ENCODE data around the gene SLC39A2. TPM values are rescaled to one million over a fixed set of nuclear protein-coding genes. Genes with fewer than 3 reads are reported as not detected.
"Not testable (repeated sequence)": the region's sequence is repeated elsewhere in the genome, so short reads cannot be mapped to it uniquely, and the experiment has no call there.

Gene SLC39A2
- polyA plus RNA-seq, 3 donors: 1.2 to 2.4 (median 2.2) TPM

DNA sequence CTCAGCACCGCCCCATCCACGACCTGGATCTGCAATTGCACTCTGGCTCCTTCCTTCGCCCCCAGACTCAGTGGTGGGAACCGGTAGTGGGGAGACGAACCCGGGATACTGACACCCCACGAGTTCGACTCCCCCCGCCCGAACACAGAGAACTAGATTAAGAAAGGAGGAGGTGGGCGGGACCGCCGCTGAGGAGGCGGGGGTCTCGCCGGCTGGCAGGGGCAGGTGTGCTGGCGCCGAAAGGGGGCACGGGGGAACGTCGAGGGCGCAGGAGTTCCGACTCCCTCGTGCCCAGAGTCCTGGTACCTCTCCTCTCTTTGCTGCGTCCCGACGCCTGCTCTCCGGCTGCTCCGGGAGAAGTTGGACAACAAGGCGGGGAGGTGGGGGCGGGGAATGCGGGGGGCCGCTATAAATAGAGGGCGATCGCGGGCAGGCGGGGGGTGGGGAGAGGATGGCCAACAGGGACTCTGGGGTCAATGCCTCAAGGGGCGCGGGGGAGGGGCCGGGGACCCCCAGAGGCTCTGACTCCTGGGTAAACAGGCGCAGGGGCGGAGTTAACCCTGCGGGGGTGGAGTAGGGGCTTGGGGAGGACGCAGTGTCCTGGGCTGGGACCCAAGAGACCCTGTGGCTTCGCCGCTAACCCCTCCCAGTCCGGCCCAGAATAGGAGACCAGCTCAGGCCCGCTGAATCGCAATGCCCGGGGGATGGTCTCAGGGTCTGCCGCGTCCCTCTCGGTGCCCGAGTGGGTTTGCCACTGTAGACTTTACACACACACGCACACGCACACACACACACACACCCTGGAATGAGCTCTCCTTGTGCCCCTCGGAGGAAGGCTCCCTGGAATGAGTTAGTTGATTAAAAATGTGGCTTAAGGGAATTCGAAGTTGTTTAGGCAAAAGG, 26.5 kb downstream of the SLC39A2 start:
- peak; percentile 46 for DNase-seq

DNA sequence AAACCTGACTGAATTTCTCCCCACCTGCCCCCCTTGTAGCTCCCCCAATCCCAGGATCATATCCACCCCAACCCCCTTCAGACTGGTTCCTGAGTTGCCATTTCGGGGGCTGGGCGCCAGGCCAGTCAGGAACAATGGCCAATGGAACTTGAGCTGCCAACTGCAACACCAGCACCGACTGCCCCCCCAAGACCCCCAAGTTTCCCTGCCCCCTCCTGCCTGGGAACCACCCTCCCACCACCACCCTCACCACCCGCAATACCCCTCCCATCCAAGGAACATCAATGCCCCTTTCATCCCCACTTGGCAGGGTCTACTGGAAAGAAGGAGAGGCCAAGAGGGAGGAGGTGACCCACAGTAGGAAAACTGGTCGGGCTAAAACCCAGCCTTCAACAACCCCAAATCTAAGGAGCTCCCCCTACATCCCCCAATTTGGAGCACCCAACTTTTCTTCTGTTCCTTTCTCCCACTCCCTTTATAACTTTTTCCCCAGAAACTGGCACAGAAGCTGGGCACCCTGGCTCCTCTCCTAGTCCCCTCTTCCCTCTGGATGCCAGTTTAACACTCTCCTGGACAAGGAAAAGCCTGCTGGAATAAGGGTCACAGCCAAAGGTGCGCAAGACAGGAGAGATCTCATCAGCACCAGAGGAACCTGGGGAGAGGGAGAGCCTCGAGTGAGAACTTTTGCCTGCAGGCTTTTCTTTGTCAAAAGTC, 27.3 kb downstream of the SLC39A2 start:
- DNase-seq: no peak

DNA sequence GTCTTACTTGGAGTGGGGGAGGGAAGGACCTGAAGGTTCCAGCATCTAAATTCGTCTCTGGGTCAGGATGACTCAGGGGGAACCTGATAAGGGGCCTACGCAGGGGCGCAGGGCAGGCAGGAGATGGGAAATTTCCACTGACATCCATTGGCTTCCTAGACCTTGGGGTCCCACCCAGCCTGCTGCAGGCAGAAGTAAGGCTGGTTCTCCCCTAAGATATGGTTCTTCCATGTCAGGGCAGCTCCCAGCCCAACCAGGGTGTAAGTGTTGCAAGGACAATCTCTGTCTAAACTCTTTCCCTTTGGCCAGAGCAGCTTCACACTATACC, 27.9 kb downstream of the SLC39A2 start:
- DNase-seq: no peak

DNA sequence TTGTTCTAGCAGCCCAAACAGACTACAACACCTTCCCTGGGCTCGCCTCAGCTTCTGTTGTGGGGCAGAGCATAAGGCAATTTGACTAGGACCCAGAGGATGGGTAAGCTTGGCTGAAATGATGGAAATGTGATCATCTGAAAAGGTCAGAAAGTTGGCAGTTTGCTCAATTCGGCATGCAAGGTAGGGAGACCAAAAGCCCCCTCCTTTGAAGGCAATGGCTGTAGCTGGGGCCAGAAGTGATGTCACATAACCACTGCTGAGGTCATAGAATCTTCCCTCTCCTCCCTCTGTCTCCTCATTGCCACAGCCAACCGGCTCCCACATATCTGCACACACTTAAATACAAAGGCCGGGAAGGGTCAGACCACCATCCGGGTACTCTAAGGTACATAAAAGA, 30.8 kb downstream of the SLC39A2 start, which contains the start of gene TPPP2:
TPPP2 (plus strand) TSS at position 301 of the 400 bp plus-strand sequence. CDS start 365 bp downstream, outside the sequence.
- DNase-seq: no peak

DNA sequence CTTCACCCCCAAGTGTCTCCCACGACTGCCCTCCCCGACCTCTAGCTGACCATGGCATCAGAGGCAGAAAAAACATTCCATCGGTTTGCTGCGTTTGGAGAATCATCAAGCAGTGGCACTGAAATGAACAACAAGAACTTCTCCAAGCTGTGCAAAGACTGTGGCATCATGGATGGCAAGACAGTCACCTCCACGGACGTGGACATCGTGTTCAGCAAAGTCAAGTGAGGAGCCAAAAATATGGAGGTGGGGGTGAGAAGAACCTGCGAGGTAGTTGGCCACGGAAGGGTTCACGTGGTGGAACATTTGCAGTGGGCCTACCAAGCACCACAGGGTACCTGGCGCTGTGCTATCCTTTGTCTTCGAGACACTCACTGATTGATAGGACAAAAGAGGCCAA, 31.4 kb downstream of the SLC39A2 start:
- DNase-seq: no peak

DNA sequence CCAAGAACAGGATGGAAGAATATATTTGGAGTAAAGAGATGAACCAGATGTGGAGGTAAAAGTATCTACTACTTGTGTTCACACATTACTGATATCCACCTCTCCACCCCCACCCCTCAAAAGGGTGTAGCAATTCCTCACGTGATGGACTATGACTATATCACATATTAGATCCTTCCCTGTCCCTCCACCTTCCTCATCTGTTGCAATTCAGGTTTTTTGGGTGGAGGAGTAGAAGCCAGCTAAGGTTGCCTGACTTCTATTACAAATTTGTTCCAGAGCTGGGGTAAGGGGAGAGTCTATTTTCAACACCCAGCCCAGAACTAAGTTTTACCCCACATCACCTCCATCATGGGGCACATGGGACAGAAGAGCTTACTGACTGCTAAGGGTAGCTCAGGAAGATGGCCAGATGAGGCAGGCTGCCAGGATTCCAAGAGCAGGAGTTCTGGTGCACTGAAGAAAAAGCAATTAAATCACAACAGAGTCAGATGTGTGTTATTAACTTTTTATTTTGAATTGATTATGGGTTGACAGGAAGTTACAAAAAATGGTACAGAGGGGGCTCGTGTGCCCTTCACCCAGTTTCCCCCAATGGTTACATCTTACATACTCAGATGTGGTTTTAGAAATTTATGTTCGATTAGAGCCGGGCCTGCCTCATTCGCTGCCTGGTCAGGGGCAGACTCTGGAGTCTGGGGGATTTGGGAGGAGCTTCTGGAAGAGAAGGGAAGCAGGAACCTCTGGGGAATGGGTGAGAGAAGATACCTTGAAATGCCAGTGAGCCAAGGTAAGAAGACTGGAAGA, 33.4 kb downstream of the SLC39A2 start:
- no peak for DNase-seq

DNA sequence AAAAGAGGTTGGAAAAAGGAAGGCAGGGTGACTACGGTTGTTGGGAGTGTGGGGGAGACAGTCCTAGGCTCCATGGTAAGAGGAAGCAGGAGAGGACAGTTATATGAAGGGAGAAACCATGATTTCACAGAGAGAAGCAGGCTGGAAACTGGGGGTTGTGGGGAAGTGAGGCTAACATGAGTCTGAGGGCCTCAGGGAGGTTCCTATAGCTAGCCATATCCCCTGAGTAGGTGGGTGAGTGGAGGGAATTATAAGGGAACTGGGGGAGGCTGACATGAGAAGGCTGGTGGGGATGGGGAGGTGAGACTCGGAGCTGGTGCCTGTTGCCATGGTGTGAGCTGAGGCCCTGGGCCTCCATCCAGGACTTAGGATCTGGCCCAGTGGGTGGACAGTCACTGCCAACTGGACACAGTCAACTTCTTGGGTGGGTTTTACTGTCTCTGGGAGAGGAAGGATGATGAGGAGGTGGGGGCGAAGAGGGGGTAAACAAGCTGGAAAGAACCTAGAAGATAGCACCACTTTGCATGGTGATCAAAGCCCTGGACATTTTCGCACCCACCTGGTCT, 34.1 kb downstream of the SLC39A2 start:
- DNase-seq: no peak

DNA sequence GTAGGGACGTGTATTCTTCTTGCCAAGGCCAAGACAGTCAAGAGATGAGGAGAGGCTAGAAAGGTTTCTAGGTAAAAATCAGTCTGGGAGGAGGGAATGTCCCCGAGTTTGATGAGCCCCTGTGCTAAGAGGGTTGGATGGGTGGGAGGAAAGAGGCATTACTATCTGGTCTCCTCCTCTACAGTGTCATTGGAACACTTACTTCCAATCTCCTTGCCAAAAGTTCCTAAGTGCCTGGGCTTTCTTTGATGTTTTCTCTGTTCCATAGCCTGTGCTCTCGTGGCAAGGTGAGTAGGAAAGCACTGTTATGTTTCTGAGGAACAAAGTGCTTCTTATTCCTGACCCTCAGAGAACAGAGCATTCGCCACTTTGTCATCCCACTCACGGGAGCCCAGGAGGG, 35.6 kb downstream of the SLC39A2 start, which contains the start of gene RNASE13:
RNASE13 (minus strand) TSS at position 101 of the 400 bp plus-strand sequence. CDS start 519 bp downstream, outside the sequence.
- no peak for DNase-seq

DNA sequence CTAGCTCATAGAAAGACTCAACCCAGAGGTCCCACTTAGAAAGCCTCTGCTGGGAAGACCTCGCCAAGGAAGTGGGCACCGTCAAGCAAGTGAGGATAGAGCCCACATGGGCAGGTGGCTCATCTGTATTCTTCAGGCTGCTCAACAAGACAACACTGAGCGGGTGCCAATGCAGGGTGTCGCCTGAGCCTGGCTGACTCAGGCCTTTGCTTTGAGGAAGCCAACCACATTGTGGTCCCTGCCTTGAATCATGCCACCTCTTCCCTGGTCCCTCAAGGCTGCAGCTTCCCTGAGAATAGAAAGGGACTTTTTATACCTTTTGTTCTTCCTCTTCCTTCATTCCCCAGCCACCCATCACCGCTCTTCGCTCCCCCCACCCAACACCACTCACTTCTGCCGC, 37.7 kb downstream of the SLC39A2 start:
- no peak for DNase-seq

DNA sequence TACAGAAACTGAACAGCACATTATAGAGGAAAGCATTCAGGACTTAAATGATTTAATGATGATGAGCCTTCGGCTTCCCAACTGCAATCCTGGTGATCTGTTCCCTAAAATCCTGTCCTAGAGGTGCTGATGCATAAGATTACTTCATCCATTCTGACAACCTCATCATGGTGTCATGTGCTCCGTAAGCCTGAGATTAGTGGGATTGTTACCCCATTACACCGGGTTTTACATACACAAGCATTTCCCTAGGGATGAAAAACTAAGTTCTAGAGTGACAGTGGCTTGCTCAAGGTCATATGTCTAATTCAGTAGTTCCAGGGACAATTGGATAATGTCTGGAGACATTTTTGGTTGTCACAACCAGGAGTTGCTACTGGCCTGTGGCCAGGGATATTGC, 38.1 kb downstream of the SLC39A2 start:
- no peak for DNase-seq

DNA sequence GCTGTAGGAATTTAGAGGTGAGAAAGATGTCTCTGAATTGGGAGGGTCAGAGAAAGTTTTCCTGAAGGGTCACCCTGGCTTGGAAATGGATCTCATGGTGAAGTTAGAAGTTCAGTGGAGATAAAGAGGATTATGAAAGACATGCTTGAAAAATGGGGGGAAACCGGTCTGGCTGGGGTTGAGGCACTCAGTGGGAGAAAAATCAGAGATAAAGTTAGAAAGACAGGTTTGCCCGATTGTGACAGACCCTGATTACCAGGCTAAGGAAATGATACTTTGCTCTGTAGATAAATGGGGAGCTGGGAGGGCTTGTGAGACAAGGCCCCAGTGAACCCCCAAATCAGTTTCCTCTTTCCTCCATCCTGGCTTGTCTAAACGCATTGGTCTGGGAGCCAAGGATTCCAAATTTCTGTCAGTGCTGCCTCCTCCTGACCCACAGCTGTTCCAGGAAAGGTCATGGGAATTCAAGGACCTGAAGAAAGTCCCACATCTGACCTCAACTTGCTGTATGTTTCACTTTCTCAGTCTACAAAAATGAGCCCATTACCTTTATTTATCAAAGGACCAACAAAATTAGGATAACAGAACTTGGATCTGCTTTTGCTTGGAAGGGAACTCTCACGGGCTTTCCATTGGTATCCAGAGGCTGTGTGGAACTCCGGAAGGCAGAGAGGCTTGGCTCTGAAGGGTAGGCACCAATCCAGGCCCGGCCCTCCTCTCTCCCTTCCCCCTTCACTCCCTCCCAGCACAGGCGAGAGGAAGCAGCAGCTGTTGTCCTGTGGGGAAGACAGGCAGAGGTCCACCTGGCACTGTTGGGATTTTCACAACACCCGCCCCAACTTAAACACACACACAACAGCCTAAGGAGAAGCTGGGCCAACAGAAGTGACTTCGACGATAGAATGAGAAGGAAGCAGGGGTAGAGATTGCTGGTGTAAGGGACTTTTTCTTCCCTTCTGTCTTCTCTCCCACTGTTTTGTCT, 39.6 kb downstream of the SLC39A2 start:
- DNase-seq: peak; percentile 62

DNA sequence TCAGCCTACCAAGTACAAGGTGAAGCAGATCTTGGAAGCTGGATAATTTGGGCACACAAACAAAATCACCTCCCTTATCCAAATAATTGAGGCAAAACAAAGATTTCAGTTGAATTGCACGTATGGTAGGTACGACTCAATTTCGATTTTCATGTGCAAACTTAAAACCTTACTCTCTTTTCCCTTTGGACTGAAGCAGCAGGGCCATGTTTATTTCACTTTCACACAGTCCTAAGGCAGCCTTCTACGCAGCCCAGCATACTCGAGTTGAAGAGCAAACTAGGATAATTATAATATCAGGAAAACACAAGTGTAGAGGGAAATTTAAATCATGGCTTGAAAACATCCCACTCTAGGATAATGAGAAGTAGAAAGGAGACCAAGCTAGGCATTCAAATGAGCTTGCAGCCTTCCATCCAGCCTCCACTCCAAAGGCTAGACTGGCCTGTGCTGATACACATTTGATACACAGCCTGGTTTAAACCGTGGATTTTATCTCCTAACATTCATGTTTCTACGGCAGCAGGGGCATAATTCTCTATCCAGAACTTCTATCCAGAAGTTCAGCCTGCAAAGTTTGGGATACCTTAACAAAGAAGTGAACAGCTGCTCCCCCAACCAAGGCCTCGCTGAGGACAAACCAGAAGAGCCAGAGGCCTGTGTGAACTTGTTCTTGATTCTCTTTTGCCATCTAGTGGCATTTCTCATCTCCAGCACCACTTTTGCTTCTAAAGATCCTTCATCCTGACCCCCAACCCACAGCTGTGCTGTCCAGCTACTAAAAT, 40.7 kb downstream of the SLC39A2 start:
- DNase-seq: peak; percentile 76

DNA sequence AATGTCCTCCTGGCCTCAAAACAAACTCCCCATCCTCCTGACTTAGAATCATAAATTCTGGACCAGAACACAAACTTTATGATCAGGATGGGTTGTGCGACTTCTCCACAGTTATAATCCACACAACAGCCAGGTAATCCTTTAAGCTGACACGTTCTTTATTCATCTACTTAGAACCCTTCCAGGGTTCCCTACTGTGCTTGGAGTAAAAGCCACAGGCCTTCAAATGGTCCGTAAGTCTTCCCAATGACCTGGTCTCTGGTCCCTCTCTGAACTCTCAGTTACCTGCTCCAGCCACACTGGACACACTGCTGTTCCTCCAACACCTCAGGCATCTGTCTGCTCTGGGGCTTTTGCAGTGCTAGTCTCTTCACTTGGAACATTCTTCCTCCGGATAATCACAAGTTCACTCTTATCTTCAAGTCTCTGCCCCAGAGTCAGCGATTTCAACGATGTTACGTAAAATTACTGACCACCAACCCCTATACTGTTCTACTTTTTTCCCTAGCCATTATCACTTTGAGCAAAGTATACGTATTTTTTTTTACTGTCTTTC, 41.4 kb downstream of the SLC39A2 start:
- no peak for DNase-seq

DNA sequence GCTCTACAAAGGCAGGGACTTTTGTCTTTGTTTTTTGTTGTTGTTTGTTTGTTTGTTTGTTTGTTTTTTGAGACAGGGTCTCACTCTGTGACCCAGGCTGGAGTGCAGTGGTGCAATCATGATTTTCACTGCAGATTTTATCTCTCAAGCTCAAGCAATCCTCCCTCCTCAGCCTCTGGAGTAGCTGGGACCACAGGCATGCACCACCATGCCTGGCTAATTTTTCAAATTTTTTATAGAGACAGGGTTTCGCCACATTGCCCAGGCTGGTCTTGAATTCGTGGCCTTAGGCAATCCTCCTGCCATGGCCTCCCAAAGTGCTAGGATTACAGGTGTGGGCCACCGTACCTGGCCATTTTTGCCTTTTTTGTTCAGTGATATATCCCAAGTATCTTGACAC, 41.8 kb downstream of the SLC39A2 start:
- not testable (repeated sequence) for DNase-seq

DNA sequence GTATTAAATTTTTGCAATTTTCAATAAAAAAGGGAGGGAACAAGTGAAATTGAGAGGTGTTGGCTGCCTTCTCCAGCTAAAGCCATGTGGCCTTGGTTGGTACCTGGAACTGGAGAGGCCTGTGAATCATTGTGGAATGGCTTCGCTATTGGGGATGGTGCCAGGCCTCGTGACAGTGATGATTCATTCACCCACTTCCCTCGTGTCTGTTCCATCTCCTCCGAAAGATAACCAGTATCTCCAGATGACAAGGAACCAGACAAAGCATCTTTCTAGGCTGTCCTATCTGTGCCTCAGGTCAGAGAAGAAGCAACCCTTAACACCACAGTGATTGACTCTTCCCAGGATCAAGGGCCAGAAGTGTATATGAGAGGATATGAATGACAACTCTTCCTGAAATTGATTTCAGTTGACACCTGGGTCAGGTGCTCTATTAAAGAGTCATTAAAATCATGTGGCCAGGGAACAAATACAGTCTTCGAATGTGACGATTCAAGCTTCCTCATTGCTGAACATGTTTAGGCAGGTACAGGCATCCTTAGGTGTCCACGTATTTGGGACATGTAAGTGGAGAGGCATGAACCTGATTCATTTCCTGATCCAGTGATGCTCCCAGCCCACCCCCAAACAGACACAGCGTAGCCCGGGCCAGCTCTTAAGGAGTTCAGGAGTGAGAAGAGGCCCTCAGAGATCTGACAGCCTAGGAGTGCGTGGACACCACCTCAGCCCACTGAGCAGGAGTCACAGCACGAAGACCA, 42.8 kb downstream of the SLC39A2 start, which contains the start of gene RNASE7:
RNASE7 (plus strand) TSS at position 687 of the 758 bp plus-strand sequence. CDS start 631 bp downstream, outside the sequence.
- DNase-seq: no peak

DNA sequence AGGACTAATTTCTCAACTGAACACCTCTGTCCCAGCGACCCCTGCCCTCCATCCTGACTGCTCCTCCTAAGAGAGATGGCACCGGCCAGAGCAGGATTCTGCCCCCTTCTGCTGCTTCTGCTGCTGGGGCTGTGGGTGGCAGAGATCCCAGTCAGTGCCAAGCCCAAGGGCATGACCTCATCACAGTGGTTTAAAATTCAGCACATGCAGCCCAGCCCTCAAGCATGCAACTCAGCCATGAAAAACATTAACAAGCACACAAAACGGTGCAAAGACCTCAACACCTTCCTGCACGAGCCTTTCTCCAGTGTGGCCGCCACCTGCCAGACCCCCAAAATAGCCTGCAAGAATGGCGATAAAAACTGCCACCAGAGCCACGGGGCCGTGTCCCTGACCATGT, 43.8 kb downstream of the SLC39A2 start:
- no peak for DNase-seq

DNA sequence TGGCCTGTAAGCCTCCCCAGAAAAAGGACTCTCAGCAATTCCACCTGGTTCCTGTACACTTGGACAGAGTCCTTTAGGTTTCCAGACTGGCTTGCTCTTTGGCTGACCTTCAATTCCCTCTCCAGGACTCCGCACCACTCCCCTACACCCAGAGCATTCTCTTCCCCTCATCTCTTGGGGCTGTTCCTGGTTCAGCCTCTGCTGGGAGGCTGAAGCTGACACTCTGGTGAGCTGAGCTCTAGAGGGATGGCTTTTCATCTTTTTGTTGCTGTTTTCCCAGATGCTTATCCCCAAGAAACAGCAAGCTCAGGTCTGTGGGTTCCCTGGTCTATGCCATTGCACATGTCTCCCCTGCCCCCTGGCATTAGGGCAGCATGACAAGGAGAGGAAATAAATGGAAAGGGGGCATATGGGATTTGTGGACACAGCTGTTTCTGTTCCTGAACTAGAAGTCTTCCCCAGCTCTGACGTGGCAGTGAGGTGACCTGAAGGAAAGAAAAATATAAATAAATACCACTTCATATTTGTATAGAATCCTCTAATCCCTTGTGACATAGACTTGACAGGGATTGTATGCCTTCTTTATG, 44.4 kb downstream of the SLC39A2 start:
- DNase-seq: no peak

Measured in renal pelvis (tissue), 4 donors.